NCI-H1436 (cell line): ENCODE results near the gene PTPRF.
"Not testable (repeated sequence)": the region's sequence is repeated elsewhere in the genome, so short reads cannot be mapped to it uniquely, and the experiment has no call there.

Experiments
- DNase-seq: peaks from one replicate; lab custom pipeline; 2025; lab: John Stamatoyannopoulos, UW

PTPRF gene

GRCh38 chr1:43634721-43635120 lies 104.0 kb downstream of the PTPRF start:
- DNase-seq: no peak

GRCh38 chr1:43636006-43636641 lies 105.4 kb downstream of the PTPRF start:
- no peak for DNase-seq

GRCh38 chr1:43637267-43637666 lies 106.6 kb downstream of the PTPRF start:
- DNase-seq: no peak

GRCh38 chr1:43638381-43638780 lies 107.7 kb downstream of the PTPRF start:
- DNase-seq: not testable (repeated sequence)

GRCh38 chr1:43639976-43640794 lies 109.5 kb downstream of the PTPRF start:
- DNase-seq: peak; percentile 24

GRCh38 chr1:43644558-43644957 lies 113.9 kb downstream of the PTPRF start:
- no peak for DNase-seq

GRCh38 chr1:43645461-43645860 lies 114.8 kb downstream of the PTPRF start:
- no peak for DNase-seq

GRCh38 chr1:43647331-43647730 lies 116.6 kb downstream of the PTPRF start:
- DNase-seq: not testable (repeated sequence)

- DNase-seq: no peak
Observed at GRCh38 chr1:43648221-43648847, 117.7 kb downstream of the PTPRF start.

GRCh38 chr1:43648876-43649477 lies 118.3 kb downstream of the PTPRF start:
- DNase-seq: no peak

- peak; percentile 95 for DNase-seq
Observed at GRCh38 chr1:43650310-43651085, 119.8 kb downstream of the PTPRF start.

GRCh38 chr1:43651188-43651587 lies 120.5 kb downstream of the PTPRF start:
- no peak for DNase-seq

GRCh38 chr1:43651902-43652301 lies 121.2 kb downstream of the PTPRF start:
- DNase-seq: no peak

- DNase-seq: no peak
Observed at GRCh38 chr1:43653339-43653738, 122.7 kb downstream of the PTPRF start.

- no peak for DNase-seq
Observed at GRCh38 chr1:43653893-43654292, 123.2 kb downstream of the PTPRF start.

GRCh38 chr1:43655953-43656352 lies 125.3 kb downstream of the PTPRF start:
- no peak for DNase-seq

- DNase-seq: no peak
Observed at GRCh38 chr1:43659212-43660166, 128.8 kb downstream of the PTPRF start.

- no peak for DNase-seq
Observed at GRCh38 chr1:43660355-43660754, 129.7 kb downstream of the PTPRF start.

GRCh38 chr1:43664369-43664768 lies 133.7 kb downstream of the PTPRF start:
- DNase-seq: no peak

- no peak for DNase-seq
Observed at GRCh38 chr1:43666608-43667007, 135.9 kb downstream of the PTPRF start.

GRCh38 chr1:43668956-43669355 lies 138.3 kb downstream of the PTPRF start:
- DNase-seq: no peak
